NCI-H2196 (cell line): ENCODE results near the gene NAA16.

Experiments
- DNase-seq: peaks from one replicate; lab custom pipeline; 2025; ENCODE audit not compliant: unreplicated experiment; lab: John Stamatoyannopoulos, UW

NAA16 gene

GRCh38 chr13:41302743-41303142 lies 8.3 kb upstream of the NAA16 start:
- DNase-seq: no peak

- DNase-seq: no peak
Measured at GRCh38 chr13:41304551-41304950, 6.5 kb upstream of the NAA16 start.

GRCh38 chr13:41306271-41307145 lies 4.6 kb upstream of the NAA16 start:
- no peak for DNase-seq

GRCh38 chr13:41307884-41308640 lies 3.0 kb upstream of the NAA16 start:
- no peak for DNase-seq

- DNase-seq: no peak
Measured at GRCh38 chr13:41311406-41312175, 524 bp downstream of the NAA16 start.

GRCh38 chr13:41312176-41312500 lies 1.1 kb downstream of the NAA16 start:
- DNase-seq: no peak

GRCh38 chr13:41313117-41313516 lies 2.0 kb downstream of the NAA16 start:
- DNase-seq: no peak

- no peak for DNase-seq
Measured at GRCh38 chr13:41313659-41314197, 2.7 kb downstream of the NAA16 start.

GRCh38 chr13:41315443-41316047 lies 4.5 kb downstream of the NAA16 start:
- no peak for DNase-seq

GRCh38 chr13:41317243-41317642 lies 6.2 kb downstream of the NAA16 start:
- DNase-seq: no peak

GRCh38 chr13:41325752-41326151 lies 14.7 kb downstream of the NAA16 start:
- no peak for DNase-seq

GRCh38 chr13:41326661-41327060 lies 15.6 kb downstream of the NAA16 start:
- no peak for DNase-seq

- DNase-seq: no peak
Measured at GRCh38 chr13:41327994-41328790, 17.1 kb downstream of the NAA16 start.

GRCh38 chr13:41332829-41333228 lies 21.8 kb downstream of the NAA16 start:
- DNase-seq: no peak

GRCh38 chr13:41334810-41335209 lies 23.7 kb downstream of the NAA16 start:
- no peak for DNase-seq

GRCh38 chr13:41344358-41344757 lies 33.3 kb downstream of the NAA16 start:
- DNase-seq: no peak

- DNase-seq: no peak
Measured at GRCh38 chr13:41345165-41345913, 34.3 kb downstream of the NAA16 start.

- DNase-seq: no peak
Measured at GRCh38 chr13:41345914-41346589, 35.0 kb downstream of the NAA16 start.
